ENCODE results near the gene SPIN1.

Gene SPIN1

GRCh38 chr9:88488166-88488565, 99.9 kb downstream of the SPIN1 start:
- no peak for DNase-seq (ENCODE audit: low read depth in 1 of 2, low spot score in 1 of 2)

- no peak for DNase-seq (ENCODE audit: low read depth in 1 of 2, low spot score in 1 of 2)
Measured at GRCh38 chr9:88494983-88495721, 106.9 kb downstream of the SPIN1 start.

- no peak for DNase-seq (ENCODE audit: low read depth in 1 of 2, low spot score in 1 of 2)
Measured at GRCh38 chr9:88497224-88497623, 109.0 kb downstream of the SPIN1 start.

- no peak for DNase-seq (ENCODE audit: low read depth in 1 of 2, low spot score in 1 of 2)
Measured at GRCh38 chr9:88498880-88499279, 110.6 kb downstream of the SPIN1 start.

GRCh38 chr9:88501086-88501485, 112.8 kb downstream of the SPIN1 start:
- no peak for DNase-seq (ENCODE audit: low read depth in 1 of 2, low spot score in 1 of 2)

- DNase-seq (ENCODE audit: low read depth in 1 of 2, low spot score in 1 of 2) = no peak
Measured at GRCh38 chr9:88502552-88503034, 114.3 kb downstream of the SPIN1 start.

- DNase-seq (ENCODE audit: low read depth in 1 of 2, low spot score in 1 of 2) = no peak
Measured at GRCh38 chr9:88503081-88503844, 115.0 kb downstream of the SPIN1 start.

GRCh38 chr9:88503845-88504764, 115.9 kb downstream of the SPIN1 start:
- DNase-seq (ENCODE audit: low read depth in 1 of 2, low spot score in 1 of 2) = no peak

GRCh38 chr9:88508326-88508725, 120.1 kb downstream of the SPIN1 start:
- DNase-seq (ENCODE audit: low read depth in 1 of 2, low spot score in 1 of 2) = no peak

GRCh38 chr9:88511906-88512305, 123.7 kb downstream of the SPIN1 start:
- no peak for DNase-seq (ENCODE audit: low read depth in 1 of 2, low spot score in 1 of 2)

- no peak for DNase-seq (ENCODE audit: low read depth in 1 of 2, low spot score in 1 of 2)
Measured at GRCh38 chr9:88514247-88514646, 126.0 kb downstream of the SPIN1 start.

- DNase-seq (ENCODE audit: low read depth in 1 of 2, low spot score in 1 of 2) = no peak
Measured at GRCh38 chr9:88521308-88521707, 133.1 kb downstream of the SPIN1 start.

GRCh38 chr9:88522360-88522759, 134.1 kb downstream of the SPIN1 start:
- no peak for DNase-seq (ENCODE audit: low read depth in 1 of 2, low spot score in 1 of 2)

- no peak for DNase-seq (ENCODE audit: low read depth in 1 of 2, low spot score in 1 of 2)
Measured at GRCh38 chr9:88523056-88523455, 134.8 kb downstream of the SPIN1 start.

- no peak for DNase-seq (ENCODE audit: low read depth in 1 of 2, low spot score in 1 of 2)
Measured at GRCh38 chr9:88524911-88525310, 136.7 kb downstream of the SPIN1 start.

GRCh38 chr9:88527618-88528017, 139.4 kb downstream of the SPIN1 start:
- DNase-seq (ENCODE audit: low read depth in 1 of 2, low spot score in 1 of 2) = no peak
